Upper lobe of left lung (tissue), 4 donors: ENCODE results near the gene KLHL28.
"Not testable (repeated sequence)": the region's sequence is repeated elsewhere in the genome, so short reads cannot be mapped to it uniquely, and the experiment has no call there.

ENCODE experiments used
- EP300 ChIP-seq, 4 donors: sonication (generic); formaldehyde crosslinking; IDR thresholded peaks; one replicate each; pipeline ENCODE4 v1.5.1; 2017; ENCODE audit warnings: antibody characterized with exemption in 4 of 4, control low read depth in 2 of 4
- POLR2A ChIP-seq, 4 donors: fragments of 450-650 bp; IDR thresholded peaks; one replicate each; pipeline ENCODE4 v1.5.1; 2016 to 2017; ENCODE audit warnings: antibody characterized with exemption in 4 of 4, mild to moderate bottlenecking in 2 of 4
- POLR2AphosphoS5 ChIP-seq, 2 donors: sonication (generic); formaldehyde crosslinking; IDR thresholded peaks; one replicate each; pipeline ENCODE4 v1.5.1; 2017; ENCODE audit warnings: antibody characterized with exemption in 2 of 2
- TF ChIP-seq, protein P1 (sequence below), 6 experiments: fragments of 450-650 bp in 4 of 6; fragments of 200-600 bp in 2 of 6; sonication (generic) in 2 of 6; IDR thresholded peaks; one replicate each; pipeline ENCODE4 v1.5.1; 2016 to 2019; ENCODE audit warnings: antibody characterized with exemption in 6 of 6

DNA sequence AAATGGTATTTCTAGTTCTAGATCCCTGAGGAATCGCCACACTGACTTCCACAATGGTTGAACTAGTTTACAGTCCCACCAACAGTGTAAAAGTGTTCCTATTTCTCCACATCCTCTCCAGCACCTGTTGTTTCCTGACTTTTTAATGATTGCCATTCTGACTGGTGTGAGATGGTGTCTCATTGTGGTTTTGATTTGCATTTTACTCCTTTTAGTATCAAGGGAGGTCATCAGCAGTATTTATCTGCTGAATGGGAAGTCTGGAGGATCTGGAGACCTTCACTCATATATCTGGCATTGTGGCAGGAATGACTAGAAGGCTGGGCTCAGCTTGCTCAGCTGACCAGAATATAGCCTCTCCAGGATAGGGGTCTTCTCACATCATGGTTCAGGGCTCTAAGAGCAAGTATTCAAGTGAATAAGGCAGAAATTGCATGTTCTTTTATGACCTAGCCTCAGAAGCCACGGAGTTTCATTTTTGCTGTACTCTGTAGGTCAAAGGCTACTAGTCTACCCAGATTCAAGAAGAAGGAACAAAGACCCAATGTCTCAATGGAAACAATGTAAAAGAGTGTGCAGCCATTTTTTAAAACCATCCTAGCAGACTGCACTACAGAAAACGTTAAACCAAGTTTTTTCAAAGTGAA lies 69.9 kb downstream of the KLHL28 start:
- TF ChIP-seq, protein P1, sequence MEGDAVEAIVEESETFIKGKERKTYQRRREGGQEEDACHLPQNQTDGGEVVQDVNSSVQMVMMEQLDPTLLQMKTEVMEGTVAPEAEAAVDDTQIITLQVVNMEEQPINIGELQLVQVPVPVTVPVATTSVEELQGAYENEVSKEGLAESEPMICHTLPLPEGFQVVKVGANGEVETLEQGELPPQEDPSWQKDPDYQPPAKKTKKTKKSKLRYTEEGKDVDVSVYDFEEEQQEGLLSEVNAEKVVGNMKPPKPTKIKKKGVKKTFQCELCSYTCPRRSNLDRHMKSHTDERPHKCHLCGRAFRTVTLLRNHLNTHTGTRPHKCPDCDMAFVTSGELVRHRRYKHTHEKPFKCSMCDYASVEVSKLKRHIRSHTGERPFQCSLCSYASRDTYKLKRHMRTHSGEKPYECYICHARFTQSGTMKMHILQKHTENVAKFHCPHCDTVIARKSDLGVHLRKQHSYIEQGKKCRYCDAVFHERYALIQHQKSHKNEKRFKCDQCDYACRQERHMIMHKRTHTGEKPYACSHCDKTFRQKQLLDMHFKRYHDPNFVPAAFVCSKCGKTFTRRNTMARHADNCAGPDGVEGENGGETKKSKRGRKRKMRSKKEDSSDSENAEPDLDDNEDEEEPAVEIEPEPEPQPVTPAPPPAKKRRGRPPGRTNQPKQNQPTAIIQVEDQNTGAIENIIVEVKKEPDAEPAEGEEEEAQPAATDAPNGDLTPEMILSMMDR (IDR thresholded peaks at IDR 0.05), result not testable (repeated sequence)
- TF ChIP-seq POLR2A, POLR2AphosphoS5, EP300 (IDR thresholded peaks at IDR 0.05): not testable (repeated sequence)
